ENCODE results near the gene FKBP2. TPM values are rescaled to one million over a fixed set of nuclear protein-coding genes. Genes with fewer than 3 reads are reported as not detected.

Gene FKBP2
- polyA plus RNA-seq, 1 donor (not counting 4 experiments of a cell fraction or from before 2014, with no cell fraction given) = 40.3 TPM

DNA sequence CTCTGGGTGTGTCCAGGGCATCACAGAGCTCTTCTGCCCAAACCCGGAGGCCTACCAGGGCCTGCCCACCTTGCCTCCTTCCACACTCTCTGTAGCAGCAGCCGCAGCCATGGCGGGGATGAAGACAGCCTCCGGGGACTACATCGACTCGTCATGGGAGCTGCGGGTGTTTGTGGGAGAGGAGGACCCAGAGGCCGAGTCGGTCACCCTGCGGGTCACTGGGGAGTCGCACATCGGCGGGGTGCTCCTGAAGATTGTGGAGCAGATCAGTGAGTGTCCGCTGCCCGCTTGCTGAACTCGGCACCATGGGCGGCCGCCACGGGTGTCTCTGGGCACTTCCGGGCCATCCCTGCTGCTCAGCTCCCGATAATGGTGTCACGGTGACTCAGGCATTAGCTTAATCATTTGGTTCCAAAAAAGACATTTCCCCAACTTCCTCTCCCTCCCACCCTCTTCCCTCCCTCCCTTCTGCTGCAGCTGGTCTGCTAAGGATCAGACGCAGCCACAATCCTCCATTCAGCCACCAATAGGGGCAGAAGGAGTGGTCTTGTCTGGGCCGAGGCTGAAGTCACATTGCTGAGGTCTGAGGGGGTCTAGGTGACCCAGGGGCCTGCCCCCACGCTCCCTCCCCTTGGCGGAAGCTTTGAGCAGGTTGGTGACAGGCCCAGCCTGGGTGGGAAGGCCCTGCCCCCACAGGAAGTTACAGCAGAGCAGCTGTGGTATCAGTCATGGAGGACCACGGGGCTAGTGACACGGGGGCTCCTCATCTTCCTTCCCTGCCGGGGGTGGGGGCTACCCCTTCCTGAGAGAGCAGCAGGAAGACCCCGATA is 33.4 kb upstream of the FKBP2 start:
- Histone ChIP-seq H3K9me3 (ENCODE audit: control insufficient read depth, low read depth, low read length) (no peaks in the 10 kb centered on the region), H3K9ac (ENCODE audit: control insufficient read depth, extremely low read depth, insufficient read depth, low read length) (no peak overlapping the region), H3K36me3 (ENCODE audit: control insufficient read depth in 2 of 2, extremely low read depth in 1 of 2, insufficient read depth in 2 of 2, low read length in 2 of 2) (peaks cover 31 to 37% of the 10 kb centered on the region in 2 experiments), H3K79me2 (ENCODE audit: control insufficient read depth, insufficient read depth, low read length) (no peaks in the 10 kb centered on the region), H3K27ac (ENCODE audit: control insufficient read depth, insufficient read depth, low read length) (no peak overlapping the region), H3K9me1 (ENCODE audit: control insufficient read depth, extremely low read depth, insufficient read depth, low read length) (no peaks in the 10 kb centered on the region), H3K4me3 (ENCODE audit: control insufficient read depth in 2 of 3, extremely low read depth in 1 of 3, insufficient read depth in 2 of 3, low read depth in 1 of 3, low read length in 3 of 3) (no peak overlapping the region), H3K4me1 (ENCODE audit: control insufficient read depth, extremely low read depth, insufficient read depth, low read length) (no peaks in the 10 kb centered on the region), H3K27me3 (ENCODE audit: control insufficient read depth, extremely low read depth, insufficient read depth, low read length) (no peaks in the 10 kb centered on the region), H2AFZ (ENCODE audit: control insufficient read depth, low read length) (no peak overlapping the region), H3K4me2 (ENCODE audit: control insufficient read depth, extremely low read depth, insufficient read depth, low read depth, low read length) (no peak overlapping the region), H4K20me1 (ENCODE audit: control insufficient read depth, extremely low read depth, insufficient read depth, low read length) (peaks cover 14% of the 10 kb centered on the region)
- FAIRE-seq (no peak), DNase-seq (ENCODE audit: low read depth, low spot score) (no peak)
- dilution Hi-C loops (cut with MboI; ENCODE audit: extremely low pct_ligation_motif_present, low sequenced_read_pairs) = no loop called here
- no peak for TF ChIP-seq EZH2 (IDR thresholded peaks at IDR 0.05; ENCODE audit: low read length)

DNA sequence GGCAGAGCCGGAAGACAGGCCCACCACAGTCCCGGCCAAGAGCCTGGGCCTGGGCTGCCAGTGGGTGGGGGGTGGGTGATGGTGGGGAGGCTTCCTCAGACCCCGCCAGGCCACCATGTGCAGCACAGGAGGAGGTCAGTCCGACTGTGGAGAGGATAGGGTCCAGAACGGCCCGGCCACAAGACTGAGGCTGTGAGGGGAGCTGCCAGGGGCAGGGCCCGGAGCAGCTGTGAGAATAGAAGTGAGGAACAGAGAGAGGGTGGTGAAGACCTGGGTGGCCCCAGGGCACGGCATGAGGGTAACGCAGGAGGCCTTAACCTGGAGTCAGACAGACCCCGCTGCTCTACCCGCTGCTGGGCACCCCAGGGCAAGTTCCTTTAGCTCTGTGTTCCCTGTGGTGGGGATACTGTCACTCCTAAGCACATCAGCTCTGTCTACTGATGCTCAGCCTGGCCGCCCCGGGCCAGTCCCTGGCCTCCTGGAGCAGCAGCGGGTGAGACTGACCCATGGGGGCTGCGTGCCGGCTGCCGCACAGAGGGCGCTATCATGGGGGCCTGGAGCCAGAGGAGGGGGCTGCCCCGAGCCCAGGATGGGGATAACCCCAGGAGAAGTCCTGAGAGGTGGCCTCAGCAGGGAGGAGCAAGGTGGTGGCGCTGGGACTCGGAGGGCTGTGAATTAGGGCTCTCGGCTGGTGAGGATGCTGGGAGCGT is 32.7 kb upstream of the FKBP2 start:
- no peak for DNase-seq (ENCODE audit: low read depth, low spot score)
- H3K9me3 ChIP-seq (ENCODE audit: control insufficient read depth, low read depth, low read length) = no peaks in the 10 kb centered on the region
- no peak overlapping the region for H2AFZ ChIP-seq (ENCODE audit: control insufficient read depth, low read length)
- no peak for TF ChIP-seq CTCF (optimal IDR thresholded peaks at IDR 0.05 in 1 of 3, IDR thresholded peaks at IDR 0.05 in 1 of 3, conservative IDR thresholded peaks at IDR 0.05 in 1 of 3; ENCODE audit: extremely low read depth in 1 of 3, insufficient read depth in 2 of 3, low read length in 3 of 3)
- no peak for TF ChIP-seq EZH2 (IDR thresholded peaks at IDR 0.05; ENCODE audit: low read length)
- H3K9me1 ChIP-seq (ENCODE audit: control insufficient read depth, extremely low read depth, insufficient read depth, low read length) = no peaks in the 10 kb centered on the region
- no peaks in the 10 kb centered on the region for H3K79me2 ChIP-seq (ENCODE audit: control insufficient read depth, insufficient read depth, low read length)
- no peak overlapping the region for H3K27ac ChIP-seq (ENCODE audit: control insufficient read depth, insufficient read depth, low read length)
- no peak overlapping the region for H3K4me3 ChIP-seq (ENCODE audit: control insufficient read depth in 2 of 3, extremely low read depth in 1 of 3, insufficient read depth in 2 of 3, low read depth in 1 of 3, low read length in 3 of 3)
- H3K4me1 ChIP-seq (ENCODE audit: control insufficient read depth, extremely low read depth, insufficient read depth, low read length) = no peaks in the 10 kb centered on the region
- no peak overlapping the region for H3K4me2 ChIP-seq (ENCODE audit: control insufficient read depth, extremely low read depth, insufficient read depth, low read depth, low read length)
- peaks cover 23 to 31% of the 10 kb centered on the region in 2 experiments for H3K36me3 ChIP-seq (ENCODE audit: control insufficient read depth in 2 of 2, extremely low read depth in 1 of 2, insufficient read depth in 2 of 2, low read length in 2 of 2)
- dilution Hi-C loops (cut with MboI; ENCODE audit: extremely low pct_ligation_motif_present, low sequenced_read_pairs) = no loop called here
- no peak overlapping the region for H3K9ac ChIP-seq (ENCODE audit: control insufficient read depth, extremely low read depth, insufficient read depth, low read length)
- H3K27me3 ChIP-seq (ENCODE audit: control insufficient read depth, extremely low read depth, insufficient read depth, low read length) = no peaks in the 10 kb centered on the region
- H4K20me1 ChIP-seq (ENCODE audit: control insufficient read depth, extremely low read depth, insufficient read depth, low read length) = peaks cover 14% of the 10 kb centered on the region
- no peak for FAIRE-seq

Measured in keratinocyte (primary cell).